Thyroid gland (tissue), 4 donors: ENCODE data around the gene PPP1R3F.
A peak's percentile ranks its signal among the peaks of the same experiment; 100 is the strongest.

ENCODE experiments used
- POLR2A ChIP-seq, 2 donors: fragments of 450-650 bp; IDR thresholded peaks; one replicate each; pipeline ENCODE4 v1.6.1; 2017; ENCODE audit warnings: antibody characterized with exemption in 2 of 2, mild to moderate bottlenecking in 2 of 2, moderate library complexity in 1 of 2
- TF ChIP-seq, protein P1 (sequence below), 6 experiments: fragments of 200-600 bp in 3 of 6; fragments of 450-650 bp in 3 of 6; sonication (generic) in 3 of 6; IDR thresholded peaks; one replicate each; pipeline ENCODE4 v1.5.1; 2016 to 2019; ENCODE audit warnings: antibody characterized with exemption in 6 of 6, mild to moderate bottlenecking in 2 of 6, inconsistent platforms in 1 of 6, moderate library complexity in 1 of 6

DNA sequence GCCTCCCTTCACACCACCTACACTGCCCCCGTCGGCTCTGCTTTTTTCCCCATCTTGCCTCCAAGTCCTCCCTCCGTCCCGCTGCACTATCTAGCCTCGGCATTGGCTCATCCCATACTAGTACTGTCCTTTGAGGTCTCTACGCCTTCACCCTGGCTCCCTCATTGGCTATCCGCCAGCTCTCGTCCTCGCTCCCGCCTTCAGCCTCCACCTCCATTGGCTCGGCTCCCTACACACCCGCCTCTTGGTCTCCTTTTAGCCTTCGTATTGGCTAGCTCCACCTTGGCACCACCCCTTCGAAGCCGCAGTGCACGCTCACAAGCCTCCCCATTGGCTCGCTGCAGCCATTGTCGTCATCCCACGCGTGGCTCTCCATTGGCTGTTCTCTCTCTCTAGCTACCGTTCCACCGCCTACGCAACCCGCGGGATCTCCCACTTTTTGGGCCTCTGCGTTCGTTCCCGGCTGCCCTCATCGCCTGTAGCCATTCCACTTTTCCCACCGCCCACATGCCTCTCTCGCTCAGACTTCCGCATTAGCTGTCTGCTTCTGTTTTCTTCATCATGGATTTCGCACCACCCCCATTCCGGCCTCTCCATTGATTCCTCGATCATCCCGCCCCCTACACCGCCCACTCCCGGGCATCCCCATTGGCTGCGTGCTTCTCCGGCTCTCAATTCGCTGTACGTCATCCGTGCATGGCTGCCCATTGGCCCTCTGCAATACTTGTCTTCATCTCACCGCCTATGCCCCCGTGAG is 405 bp upstream of the PPP1R3F start:
- TF ChIP-seq, protein P1, sequence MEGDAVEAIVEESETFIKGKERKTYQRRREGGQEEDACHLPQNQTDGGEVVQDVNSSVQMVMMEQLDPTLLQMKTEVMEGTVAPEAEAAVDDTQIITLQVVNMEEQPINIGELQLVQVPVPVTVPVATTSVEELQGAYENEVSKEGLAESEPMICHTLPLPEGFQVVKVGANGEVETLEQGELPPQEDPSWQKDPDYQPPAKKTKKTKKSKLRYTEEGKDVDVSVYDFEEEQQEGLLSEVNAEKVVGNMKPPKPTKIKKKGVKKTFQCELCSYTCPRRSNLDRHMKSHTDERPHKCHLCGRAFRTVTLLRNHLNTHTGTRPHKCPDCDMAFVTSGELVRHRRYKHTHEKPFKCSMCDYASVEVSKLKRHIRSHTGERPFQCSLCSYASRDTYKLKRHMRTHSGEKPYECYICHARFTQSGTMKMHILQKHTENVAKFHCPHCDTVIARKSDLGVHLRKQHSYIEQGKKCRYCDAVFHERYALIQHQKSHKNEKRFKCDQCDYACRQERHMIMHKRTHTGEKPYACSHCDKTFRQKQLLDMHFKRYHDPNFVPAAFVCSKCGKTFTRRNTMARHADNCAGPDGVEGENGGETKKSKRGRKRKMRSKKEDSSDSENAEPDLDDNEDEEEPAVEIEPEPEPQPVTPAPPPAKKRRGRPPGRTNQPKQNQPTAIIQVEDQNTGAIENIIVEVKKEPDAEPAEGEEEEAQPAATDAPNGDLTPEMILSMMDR (IDR thresholded peaks at IDR 0.05): no peak
- peak in 1 of 2 donors; percentile 78 for TF ChIP-seq POLR2A (IDR thresholded peaks at IDR 0.05)
